ENCODE results near the gene HAUS3. TPM values are rescaled to one million over a fixed set of nuclear protein-coding genes. Genes with fewer than 3 reads are reported as not detected.

Gene HAUS3
- total and polyA plus RNA-seq, 2 experiments from 2014 or later, result 21.4 to 36.0 TPM

DNA sequence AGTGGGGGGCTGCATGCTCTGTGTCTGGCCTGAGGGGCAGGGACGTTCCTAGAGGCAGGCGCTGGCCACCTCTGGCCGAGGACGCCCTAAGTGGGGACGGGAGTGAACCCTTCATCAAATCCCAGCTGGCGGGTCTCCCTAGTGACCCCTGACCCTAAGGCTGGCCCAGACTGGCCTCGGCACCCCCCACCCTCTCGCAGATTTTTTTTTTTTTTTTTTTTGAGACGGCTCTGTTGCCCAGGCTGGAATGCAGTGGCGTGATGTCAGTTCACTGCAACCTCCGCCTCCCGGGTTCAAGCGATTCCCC is 21.0 kb upstream of the HAUS3 start:
- Histone ChIP-seq H3K9me2 (ENCODE audit: insufficient read depth) (no peaks in the 10 kb centered on the region), H3K27me3 (ENCODE audit: insufficient read depth) (0 out of 2 replicates have a peak, but pooled peaks cover 4% of the 10 kb centered on the region), H3K4me2 (peak overlapping the region; percentile 89), H3K27ac (ENCODE audit: low read depth) (0 out of 2 replicates have a peak overlapping the region, but pooled peaks have one; percentile 63), H2AFZ (0 out of 2 replicates have a peak overlapping the region, but pooled peaks have one; percentile 38), H4K20me1 (replicated peaks; ENCODE audit: insufficient read depth) (no peaks in the 10 kb centered on the region), H3K4me3 (peak overlapping the region; percentile 69), H3K79me2 (replicated peaks; ENCODE audit: insufficient read depth) (no peaks in the 10 kb centered on the region), H3K36me3 (ENCODE audit: insufficient read depth) (no peaks in the 10 kb centered on the region), H3K4me1 (ENCODE audit: insufficient read depth) (no peaks in the 10 kb centered on the region), H3F3A (replicated peaks; ENCODE audit: low read depth) (no peaks in the 10 kb centered on the region)
- H3K36me3 Mint-ChIP-seq (ENCODE audit: low read depth), result no peaks in the 10 kb centered on the region
- TF ChIP-seq, protein P1, sequence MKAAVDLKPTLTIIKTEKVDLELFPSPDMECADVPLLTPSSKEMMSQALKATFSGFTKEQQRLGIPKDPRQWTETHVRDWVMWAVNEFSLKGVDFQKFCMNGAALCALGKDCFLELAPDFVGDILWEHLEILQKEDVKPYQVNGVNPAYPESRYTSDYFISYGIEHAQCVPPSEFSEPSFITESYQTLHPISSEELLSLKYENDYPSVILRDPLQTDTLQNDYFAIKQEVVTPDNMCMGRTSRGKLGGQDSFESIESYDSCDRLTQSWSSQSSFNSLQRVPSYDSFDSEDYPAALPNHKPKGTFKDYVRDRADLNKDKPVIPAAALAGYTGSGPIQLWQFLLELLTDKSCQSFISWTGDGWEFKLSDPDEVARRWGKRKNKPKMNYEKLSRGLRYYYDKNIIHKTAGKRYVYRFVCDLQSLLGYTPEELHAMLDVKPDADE (IDR thresholded peaks at IDR 0.05), result no peak
- H3K27me3 Mint-ChIP-seq (ENCODE audit: insufficient read depth, low read depth, poor library complexity), result peaks cover 3% of the 10 kb centered on the region
- DNase-seq (ENCODE audit: low spot score), result no peak
- H3K4me3 Mint-ChIP-seq, result peak overlapping the region; percentile 69
- no peaks in the 10 kb centered on the region for H3K9me3 Mint-ChIP-seq
- ATAC-seq, result no peak
- H3K27ac Mint-ChIP-seq, result no peak overlapping the region
- peaks cover 13% of the 10 kb centered on the region; the same call in 2 of the 3 replicates for H3K4me1 Mint-ChIP-seq

DNA sequence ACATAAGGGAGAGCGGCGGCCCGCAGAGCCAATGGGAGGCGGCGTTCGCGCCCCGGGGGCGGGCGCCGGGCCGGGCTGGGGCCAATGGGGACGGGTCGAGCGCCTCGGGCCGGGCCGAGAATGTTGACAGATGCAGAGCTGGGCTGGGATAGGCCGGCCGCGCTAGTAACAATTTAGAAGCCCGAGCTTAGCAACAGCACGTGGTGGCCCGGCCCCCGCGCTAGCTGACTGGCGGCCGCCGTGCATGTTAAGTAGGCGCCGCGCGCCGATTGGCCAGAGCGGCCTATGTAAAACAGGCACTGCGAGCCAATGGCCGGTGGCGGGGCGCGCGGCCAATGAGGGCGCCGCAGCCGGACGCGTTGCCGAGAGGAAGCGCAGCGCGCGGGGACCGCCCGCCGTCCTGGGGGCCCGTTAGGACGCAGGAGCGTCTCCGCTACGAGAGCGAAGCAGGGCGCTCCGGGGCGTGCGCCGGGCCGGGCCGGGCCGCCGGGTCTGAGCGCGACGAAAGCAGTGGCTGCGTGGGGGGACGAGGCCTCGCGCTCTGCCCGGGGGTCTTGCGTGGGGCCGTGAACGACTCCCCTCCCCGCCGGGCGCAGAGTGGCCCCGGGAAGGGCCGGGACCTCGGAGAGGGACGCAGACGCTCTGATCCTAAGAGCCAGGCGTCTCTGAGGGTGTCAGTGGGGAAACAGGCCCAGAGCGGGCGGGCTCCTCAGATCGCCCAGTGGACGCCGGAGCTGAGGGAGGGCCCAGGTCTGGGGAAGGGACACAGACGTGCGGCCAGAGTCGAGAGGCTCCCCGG is 20.4 kb upstream of the HAUS3 start:
- TF ChIP-seq CREB1 (CRISPR knock-in tag; IDR thresholded peaks at IDR 0.05; ENCODE audit: low read depth) (peak; percentile 48; the same call in 1 of the 2 replicates), POLR2AphosphoS5 (IDR thresholded peaks at IDR 0.05; ENCODE audit: low read depth) (peak; percentile 85)
- TF ChIP-seq, protein P2, sequence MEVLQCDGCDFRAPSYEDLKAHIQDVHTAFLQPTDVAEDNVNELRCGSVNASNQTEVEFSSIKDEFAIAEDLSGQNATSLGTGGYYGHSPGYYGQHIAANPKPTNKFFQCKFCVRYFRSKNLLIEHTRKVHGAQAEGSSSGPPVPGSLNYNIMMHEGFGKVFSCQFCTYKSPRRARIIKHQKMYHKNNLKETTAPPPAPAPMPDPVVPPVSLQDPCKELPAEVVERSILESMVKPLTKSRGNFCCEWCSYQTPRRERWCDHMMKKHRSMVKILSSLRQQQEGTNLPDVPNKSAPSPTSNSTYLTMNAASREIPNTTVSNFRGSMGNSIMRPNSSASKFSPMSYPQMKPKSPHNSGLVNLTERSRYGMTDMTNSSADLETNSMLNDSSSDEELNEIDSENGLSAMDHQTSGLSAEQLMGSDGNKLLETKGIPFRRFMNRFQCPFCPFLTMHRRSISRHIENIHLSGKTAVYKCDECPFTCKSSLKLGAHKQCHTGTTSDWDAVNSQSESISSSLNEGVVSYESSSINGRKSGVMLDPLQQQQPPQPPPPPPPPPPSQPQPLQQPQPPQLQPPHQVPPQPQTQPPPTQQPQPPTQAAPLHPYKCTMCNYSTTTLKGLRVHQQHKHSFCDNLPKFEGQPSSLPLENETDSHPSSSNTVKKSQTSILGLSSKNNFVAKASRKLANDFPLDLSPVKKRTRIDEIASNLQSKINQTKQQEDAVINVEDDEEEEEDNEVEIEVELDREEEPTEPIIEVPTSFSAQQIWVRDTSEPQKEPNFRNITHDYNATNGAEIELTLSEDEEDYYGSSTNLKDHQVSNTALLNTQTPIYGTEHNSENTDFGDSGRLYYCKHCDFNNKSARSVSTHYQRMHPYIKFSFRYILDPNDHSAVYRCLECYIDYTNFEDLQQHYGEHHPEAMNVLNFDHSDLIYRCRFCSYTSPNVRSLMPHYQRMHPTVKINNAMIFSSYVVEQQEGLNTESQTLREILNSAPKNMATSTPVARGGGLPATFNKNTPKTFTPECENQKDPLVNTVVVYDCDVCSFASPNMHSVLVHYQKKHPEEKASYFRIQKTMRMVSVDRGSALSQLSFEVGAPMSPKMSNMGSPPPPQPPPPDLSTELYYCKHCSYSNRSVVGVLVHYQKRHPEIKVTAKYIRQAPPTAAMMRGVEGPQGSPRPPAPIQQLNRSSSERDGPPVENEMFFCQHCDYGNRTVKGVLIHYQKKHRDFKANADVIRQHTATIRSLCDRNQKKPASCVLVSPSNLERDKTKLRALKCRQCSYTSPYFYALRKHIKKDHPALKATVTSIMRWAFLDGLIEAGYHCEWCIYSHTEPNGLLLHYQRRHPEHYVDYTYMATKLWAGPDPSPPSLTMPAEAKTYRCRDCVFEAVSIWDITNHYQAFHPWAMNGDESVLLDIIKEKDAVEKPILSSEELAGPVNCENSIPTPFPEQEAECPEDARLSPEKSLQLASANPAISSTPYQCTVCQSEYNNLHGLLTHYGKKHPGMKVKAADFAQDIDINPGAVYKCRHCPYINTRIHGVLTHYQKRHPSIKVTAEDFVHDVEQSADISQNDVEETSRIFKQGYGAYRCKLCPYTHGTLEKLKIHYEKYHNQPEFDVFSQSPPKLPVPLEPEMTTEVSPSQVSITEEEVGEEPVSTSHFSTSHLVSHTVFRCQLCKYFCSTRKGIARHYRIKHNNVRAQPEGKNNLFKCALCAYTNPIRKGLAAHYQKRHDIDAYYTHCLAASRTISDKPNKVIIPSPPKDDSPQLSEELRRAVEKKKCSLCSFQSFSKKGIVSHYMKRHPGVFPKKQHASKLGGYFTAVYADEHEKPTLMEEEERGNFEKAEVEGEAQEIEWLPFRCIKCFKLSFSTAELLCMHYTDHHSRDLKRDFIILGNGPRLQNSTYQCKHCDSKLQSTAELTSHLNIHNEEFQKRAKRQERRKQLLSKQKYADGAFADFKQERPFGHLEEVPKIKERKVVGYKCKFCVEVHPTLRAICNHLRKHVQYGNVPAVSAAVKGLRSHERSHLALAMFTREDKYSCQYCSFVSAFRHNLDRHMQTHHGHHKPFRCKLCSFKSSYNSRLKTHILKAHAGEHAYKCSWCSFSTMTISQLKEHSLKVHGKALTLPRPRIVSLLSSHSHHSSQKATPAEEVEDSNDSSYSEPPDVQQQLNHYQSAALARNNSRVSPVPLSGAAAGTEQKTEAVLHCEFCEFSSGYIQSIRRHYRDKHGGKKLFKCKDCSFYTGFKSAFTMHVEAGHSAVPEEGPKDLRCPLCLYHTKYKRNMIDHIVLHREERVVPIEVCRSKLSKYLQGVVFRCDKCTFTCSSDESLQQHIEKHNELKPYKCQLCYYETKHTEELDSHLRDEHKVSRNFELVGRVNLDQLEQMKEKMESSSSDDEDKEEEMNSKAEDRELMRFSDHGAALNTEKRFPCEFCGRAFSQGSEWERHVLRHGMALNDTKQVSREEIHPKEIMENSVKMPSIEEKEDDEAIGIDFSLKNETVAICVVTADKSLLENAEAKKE (CRISPR knock-in tag; IDR thresholded peaks at IDR 0.05), result no peak
- H3K27ac Mint-ChIP-seq, result no peak overlapping the region
- 0 out of 2 replicates have a peak overlapping the region, but pooled peaks have one; percentile 38 for H2AFZ ChIP-seq

More for the DNA sequence above, 20.4 kb upstream of the HAUS3 start:
- Histone ChIP-seq H3K36me3 (ENCODE audit: insufficient read depth) (no peaks in the 10 kb centered on the region), H3K4me3 (peak overlapping the region; percentile 69), H3K4me2 (peak overlapping the region; percentile 89), H3K79me2 (replicated peaks; ENCODE audit: insufficient read depth) (no peaks in the 10 kb centered on the region), H3K9me2 (ENCODE audit: insufficient read depth) (no peaks in the 10 kb centered on the region), H3F3A (replicated peaks; ENCODE audit: low read depth) (no peaks in the 10 kb centered on the region), H4K20me1 (replicated peaks; ENCODE audit: insufficient read depth) (no peaks in the 10 kb centered on the region), H3K4me1 (ENCODE audit: insufficient read depth) (no peaks in the 10 kb centered on the region), H3K27ac (ENCODE audit: low read depth) (0 out of 2 replicates have a peak overlapping the region, but pooled peaks have one; percentile 63), H3K27me3 (ENCODE audit: insufficient read depth) (0 out of 2 replicates have a peak, but pooled peaks cover 4% of the 10 kb centered on the region)
- H3K27me3 Mint-ChIP-seq (ENCODE audit: insufficient read depth, low read depth, poor library complexity), result peaks cover 6% of the 10 kb centered on the region
- no peaks in the 10 kb centered on the region for H3K36me3 Mint-ChIP-seq (ENCODE audit: low read depth)
- DNase-seq (ENCODE audit: low spot score) (peak; percentile 99), ATAC-seq (peak; percentile 91)
- H3K4me3 Mint-ChIP-seq, result peak overlapping the region; percentile 69
- no peaks in the 10 kb centered on the region for H3K9me3 Mint-ChIP-seq
- peaks cover 13% of the 10 kb centered on the region for H3K4me1 Mint-ChIP-seq
